Measurements from ENCODE around the gene PARK7.

PARK7 gene

DNA sequence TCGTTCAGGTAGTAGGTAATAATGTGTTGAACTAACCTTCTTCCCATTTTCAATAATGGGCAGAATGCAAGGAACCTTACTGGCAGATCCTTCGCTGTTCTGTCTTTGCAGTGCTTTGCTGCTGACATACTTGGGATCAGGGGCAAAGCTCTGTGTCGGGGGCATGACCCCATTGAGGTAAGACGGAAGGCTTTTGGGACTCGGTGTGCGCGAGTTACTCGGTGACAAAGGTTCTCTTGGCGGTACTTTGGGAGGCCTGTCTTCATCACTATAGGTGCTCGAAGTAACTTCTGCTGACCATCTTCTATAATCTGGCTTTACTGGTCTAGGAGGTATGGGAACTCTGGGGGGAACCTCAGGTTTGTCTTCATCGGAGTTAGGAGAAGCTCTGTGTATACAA lies 51.9 kb downstream of the PARK7 start:
- Histone ChIP-seq H4K20me1 (ENCODE audit: insufficient read depth, low read length) (no peaks in the 10 kb centered on the region), H3K27ac (ENCODE audit: low read depth, low read length, poor library complexity, severe bottlenecking) (no peak overlapping the region), H3K27me3 (ENCODE audit: insufficient read depth, low read length) (no peaks in the 10 kb centered on the region), H3K9me2 (ENCODE audit: low read depth, low read length) (no peaks in the 10 kb centered on the region), H3F3A (ENCODE audit: insufficient read depth, low read length) (no peaks in the 10 kb centered on the region), H3K4me1 (ENCODE audit: insufficient read depth, low read length, severe bottlenecking) (no peaks in the 10 kb centered on the region), H3K9ac (ENCODE audit: low read length) (no peak overlapping the region), H2AFZ (ENCODE audit: low read length) (no peak overlapping the region), H3K4me2 (ENCODE audit: low read length) (no peak overlapping the region), H3K79me2 (ENCODE audit: insufficient read depth, low read length) (no peaks in the 10 kb centered on the region), H3K9me3 (ENCODE audit: low read length) (no peaks in the 10 kb centered on the region), H3K4me3 (ENCODE audit: low read depth, low read length, poor library complexity, severe bottlenecking) (no peak overlapping the region), H3K36me3 (ENCODE audit: insufficient read depth, low read length) (no peaks in the 10 kb centered on the region)
- TF ChIP-seq, protein P1, sequence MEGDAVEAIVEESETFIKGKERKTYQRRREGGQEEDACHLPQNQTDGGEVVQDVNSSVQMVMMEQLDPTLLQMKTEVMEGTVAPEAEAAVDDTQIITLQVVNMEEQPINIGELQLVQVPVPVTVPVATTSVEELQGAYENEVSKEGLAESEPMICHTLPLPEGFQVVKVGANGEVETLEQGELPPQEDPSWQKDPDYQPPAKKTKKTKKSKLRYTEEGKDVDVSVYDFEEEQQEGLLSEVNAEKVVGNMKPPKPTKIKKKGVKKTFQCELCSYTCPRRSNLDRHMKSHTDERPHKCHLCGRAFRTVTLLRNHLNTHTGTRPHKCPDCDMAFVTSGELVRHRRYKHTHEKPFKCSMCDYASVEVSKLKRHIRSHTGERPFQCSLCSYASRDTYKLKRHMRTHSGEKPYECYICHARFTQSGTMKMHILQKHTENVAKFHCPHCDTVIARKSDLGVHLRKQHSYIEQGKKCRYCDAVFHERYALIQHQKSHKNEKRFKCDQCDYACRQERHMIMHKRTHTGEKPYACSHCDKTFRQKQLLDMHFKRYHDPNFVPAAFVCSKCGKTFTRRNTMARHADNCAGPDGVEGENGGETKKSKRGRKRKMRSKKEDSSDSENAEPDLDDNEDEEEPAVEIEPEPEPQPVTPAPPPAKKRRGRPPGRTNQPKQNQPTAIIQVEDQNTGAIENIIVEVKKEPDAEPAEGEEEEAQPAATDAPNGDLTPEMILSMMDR (IDR thresholded peaks at IDR 0.05; ENCODE audit: low read length): no peak
- TF ChIP-seq EZH2 (IDR thresholded peaks at IDR 0.05; ENCODE audit: borderline replicate concordance, low read length): no peak

DNA sequence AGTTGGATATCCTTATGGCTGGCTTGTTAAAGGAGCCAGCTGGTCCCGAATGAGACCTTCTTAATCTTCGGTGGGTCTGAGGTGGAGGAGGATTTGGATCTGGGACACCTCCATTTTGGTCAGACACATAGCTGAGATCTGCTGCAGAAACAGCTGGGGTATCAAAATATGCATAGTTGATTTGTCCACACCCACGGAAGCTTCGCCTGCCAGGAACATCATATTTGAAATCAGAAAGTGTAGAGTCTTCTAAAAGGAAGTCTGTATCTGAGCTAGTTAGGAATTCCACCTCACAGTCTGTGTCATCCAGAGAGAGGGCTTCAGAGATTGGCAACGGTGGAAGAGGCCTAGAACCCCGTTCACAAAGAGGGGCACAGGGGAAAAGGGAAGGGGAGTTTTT lies 52.3 kb downstream of the PARK7 start:
- Histone ChIP-seq H3K4me2 (ENCODE audit: low read length) (no peak overlapping the region), H3K9ac (ENCODE audit: low read length) (no peak overlapping the region), H3K27me3 (ENCODE audit: insufficient read depth, low read length) (no peaks in the 10 kb centered on the region), H3F3A (ENCODE audit: insufficient read depth, low read length) (no peaks in the 10 kb centered on the region), H4K20me1 (ENCODE audit: insufficient read depth, low read length) (no peaks in the 10 kb centered on the region), H3K36me3 (ENCODE audit: insufficient read depth, low read length) (no peaks in the 10 kb centered on the region), H3K9me2 (ENCODE audit: low read depth, low read length) (no peaks in the 10 kb centered on the region), H3K4me1 (ENCODE audit: insufficient read depth, low read length, severe bottlenecking) (no peaks in the 10 kb centered on the region), H3K27ac (ENCODE audit: low read depth, low read length, poor library complexity, severe bottlenecking) (no peak overlapping the region), H2AFZ (ENCODE audit: low read length) (no peak overlapping the region), H3K79me2 (ENCODE audit: insufficient read depth, low read length) (no peaks in the 10 kb centered on the region), H3K4me3 (ENCODE audit: low read depth, low read length, poor library complexity, severe bottlenecking) (no peak overlapping the region), H3K9me3 (ENCODE audit: low read length) (no peaks in the 10 kb centered on the region)
- no peak for TF ChIP-seq EZH2 (IDR thresholded peaks at IDR 0.05; ENCODE audit: borderline replicate concordance, low read length)
- TF ChIP-seq, protein P1 (IDR thresholded peaks at IDR 0.05; ENCODE audit: low read length): no peak

DNA sequence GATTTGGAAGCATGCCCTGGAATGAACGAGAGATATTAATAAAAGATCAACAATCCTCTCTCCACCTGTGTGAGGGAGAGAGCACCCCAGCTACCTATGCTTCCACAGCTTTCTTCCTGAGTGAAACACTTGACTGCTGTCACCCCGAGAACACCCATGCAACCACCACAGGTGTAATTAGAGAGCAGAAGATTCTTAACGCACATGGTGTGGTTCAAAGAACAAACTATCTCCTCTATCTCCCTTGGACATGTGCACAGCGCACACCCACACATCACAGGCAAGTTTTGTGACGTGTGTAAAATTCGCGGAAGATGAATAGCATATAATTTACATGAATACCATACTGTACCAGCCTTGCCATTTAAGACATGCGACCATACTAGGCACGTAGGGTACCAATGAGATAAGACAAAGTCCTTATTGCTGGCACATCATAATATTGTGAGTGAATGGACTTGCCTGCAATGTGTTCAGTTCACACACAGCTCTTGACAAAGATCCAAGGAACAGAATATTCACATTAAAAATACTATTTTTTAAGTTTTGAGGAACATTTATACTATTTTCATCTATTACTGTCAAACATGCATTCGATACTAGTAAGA lies 53.0 kb downstream of the PARK7 start:
- H3K9me2 ChIP-seq (ENCODE audit: low read depth, low read length): no peaks in the 10 kb centered on the region
- H4K20me1 ChIP-seq (ENCODE audit: insufficient read depth, low read length): no peaks in the 10 kb centered on the region
- no peak overlapping the region for H2AFZ ChIP-seq (ENCODE audit: low read length)
- H3K36me3 ChIP-seq (ENCODE audit: insufficient read depth, low read length): no peaks in the 10 kb centered on the region
- no peaks in the 10 kb centered on the region for H3K79me2 ChIP-seq (ENCODE audit: insufficient read depth, low read length)
- no peak for TF ChIP-seq EZH2 (IDR thresholded peaks at IDR 0.05; ENCODE audit: borderline replicate concordance, low read length)
- no peak overlapping the region for H3K4me3 ChIP-seq (ENCODE audit: low read depth, low read length, poor library complexity, severe bottlenecking)
- no peak overlapping the region for H3K4me2 ChIP-seq (ENCODE audit: low read length)
- H3K27ac ChIP-seq (ENCODE audit: low read depth, low read length, poor library complexity, severe bottlenecking): no peak overlapping the region
- H3K9ac ChIP-seq (ENCODE audit: low read length): no peak overlapping the region
- no peaks in the 10 kb centered on the region for H3K4me1 ChIP-seq (ENCODE audit: insufficient read depth, low read length, severe bottlenecking)
- no peaks in the 10 kb centered on the region for H3K27me3 ChIP-seq (ENCODE audit: insufficient read depth, low read length)
- no peaks in the 10 kb centered on the region for H3F3A ChIP-seq (ENCODE audit: insufficient read depth, low read length)
- H3K9me3 ChIP-seq (ENCODE audit: low read length): no peaks in the 10 kb centered on the region
